HL-60 (cell line): ENCODE results near the gene VSTM2B.

Source experiments
- CTCF ChIP-seq: IDR thresholded peaks from one replicate; pipeline ENCODE4 v1.5.1; 2011; ENCODE audit warnings: low read length, control low read depth, inconsistent platforms; ENCODE audit not compliant: insufficient read depth
- REST ChIP-seq: IDR thresholded peaks from 2 replicates; pipeline ENCODE4 v1.6.1; 2012; ENCODE audit warnings: low read depth; ENCODE audit not compliant: insufficient replicate concordance

GRCh38 chr19:29540114-29540513, 14.3 kb downstream of the VSTM2B start:
- no peak for TF ChIP-seq CTCF
- TF ChIP-seq REST: no peak
